H1 (cell line): ENCODE data around the gene ETS1. TPM values are rescaled to one million over a fixed set of nuclear protein-coding genes. Genes with fewer than 3 reads are reported as not detected.
"Not testable (repeated sequence)": the region's sequence is repeated elsewhere in the genome, so short reads cannot be mapped to it uniquely, and the experiment has no call there.

ENCODE experiments used
- CTCF ChIA-PET: fragments of 300-600 bp; sonication (Branson Sonifier 250); formaldehyde crosslinking; loops from one replicate; lab custom pipeline; 2021; ENCODE audit not compliant: partially characterized antibody; lab: Charles Lee
- POLR2A ChIA-PET: fragments of 300-600 bp; sonication (Branson Sonifier 250); formaldehyde crosslinking; loops from one replicate; lab custom pipeline; 2021; ENCODE audit warnings: inconsistent platforms; ENCODE audit not compliant: partially characterized antibody; lab: Charles Lee
- DNase-seq, 2 experiments: peaks; one replicate each; pipeline versions ENCODE4 v3.0.0 to v3.0.0-alpha.2; 2010 to 2022; ENCODE audit warnings: low spot score in 2 of 2, low read depth in 1 of 2, mixed read lengths in 1 of 2
- FAIRE-seq: peaks from 2 replicates; lab custom pipeline; 2011; peaks lifted over from hg19 to GRCh38; lab: Jason Lieb, UNC
- H2AFZ ChIP-seq: 2 replicates; pipeline ENCODE4 v1.8.1; 2012; ENCODE audit warnings: low read length, inconsistent platforms
- H2AK5ac ChIP-seq: 2 replicates; pipeline ENCODE4 v1.6.1; 2013; ENCODE audit warnings: low read depth, low read length
- H2BK120ac ChIP-seq: replicated peaks from 2 replicates; pipeline ENCODE3; 2013; ENCODE audit warnings: low read depth, low read length, inconsistent platforms
- H2BK12ac ChIP-seq: 2 replicates; pipeline ENCODE4 v1.6.1; 2013; ENCODE audit warnings: low read depth, low read length
- H2BK15ac ChIP-seq: 2 replicates; pipeline ENCODE4 v1.6.1; 2013; ENCODE audit warnings: low read length
- H2BK20ac ChIP-seq: 2 replicates; pipeline ENCODE4 v1.6.1; 2013; ENCODE audit warnings: low read length
- H2BK5ac ChIP-seq: 2 replicates; pipeline ENCODE4 v1.6.1; 2013; ENCODE audit warnings: low read depth, low read length
- H3K14ac ChIP-seq: 2 replicates; pipeline ENCODE4 v1.6.1; 2013; ENCODE audit warnings: inconsistent platforms; ENCODE audit not compliant: insufficient read length
- H3K18ac ChIP-seq: 2 replicates; pipeline ENCODE4 v1.6.1; 2013; ENCODE audit warnings: low read length; ENCODE audit errors: extremely low read depth
- H3K23ac ChIP-seq: 2 replicates; pipeline ENCODE4 v1.6.1; 2013; ENCODE audit warnings: inconsistent platforms; ENCODE audit not compliant: insufficient read length
- H3K23me2 ChIP-seq: 2 replicates; pipeline ENCODE4 v1.6.1; 2013; ENCODE audit warnings: low read depth, low read length
- H3K27ac ChIP-seq: 2 replicates; pipeline ENCODE4 v1.6.1; 2011; ENCODE audit warnings: low read depth, low read length, inconsistent platforms
- H3K27me3 ChIP-seq, 4 experiments: replicated peaks in 1 of 4; 1 replicate in 1 of 4; 2 replicates in 3 of 4; pipeline versions ENCODE4 v1.6.1 to v1.8.1; 2011 to 2013; ENCODE audit warnings: low read length in 3 of 4, mild to moderate bottlenecking in 3 of 4, inconsistent platforms in 2 of 4, mixed read lengths in 2 of 4, moderate library complexity in 1 of 4; ENCODE audit not compliant: control insufficient read depth in 3 of 4, insufficient read depth in 3 of 4; ENCODE audit errors: extremely low read depth in 1 of 4
- H3K36me3 ChIP-seq, 4 experiments: 2 replicates each; pipeline versions ENCODE4 v1.6.1 to v1.8.1; 2011 to 2013; ENCODE audit warnings: mild to moderate bottlenecking in 4 of 4, low read length in 3 of 4, moderate library complexity in 2 of 4, control low read depth in 1 of 4, inconsistent platforms in 1 of 4; ENCODE audit not compliant: insufficient read depth in 4 of 4, control insufficient read depth in 2 of 4
- H3K4ac ChIP-seq: replicated peaks from 2 replicates; pipeline ENCODE3; 2013; ENCODE audit warnings: low read length, low read depth, mixed read lengths, inconsistent platforms; ENCODE audit not compliant: insufficient read length
- H3K4me1 ChIP-seq, 4 experiments: replicated peaks in 1 of 4; 1 replicate in 1 of 4; 2 replicates in 3 of 4; pipeline versions ENCODE4 v1.6.1 to v1.8.1; 2011 to 2013; ENCODE audit warnings: low read length in 3 of 4, inconsistent platforms in 2 of 4, mixed read lengths in 1 of 4; ENCODE audit not compliant: insufficient read depth in 4 of 4, control insufficient read depth in 3 of 4
- H3K4me2 ChIP-seq, 2 experiments: 2 replicates each; pipeline versions ENCODE4 v1.6.1 to v1.8.1; 2011 to 2013; ENCODE audit warnings: low read depth in 2 of 2, low read length in 2 of 2, control low read depth in 1 of 2, inconsistent platforms in 1 of 2, mild to moderate bottlenecking in 1 of 2; ENCODE audit not compliant: insufficient read depth in 1 of 2
- H3K4me3 ChIP-seq, 4 experiments: fragments of 200-600, 300-600 bp in 1 of 4; sonication (generic), shearing (Covaris generic), sonication (Bioruptor Twin) in 1 of 4; 2 replicates each; pipeline versions ENCODE4 v1.5.1 to v1.8.1; 2011 to 2016; ENCODE audit warnings: low read length in 4 of 4, low read depth in 3 of 4, control low read depth in 2 of 4, inconsistent platforms in 2 of 4, mild to moderate bottlenecking in 2 of 4, mixed read lengths in 1 of 4, moderate library complexity in 1 of 4; ENCODE audit not compliant: insufficient read depth in 2 of 4; ENCODE audit errors: extremely low read depth in 1 of 4
- H3K56ac ChIP-seq: replicated peaks from 2 replicates; pipeline ENCODE3; 2013; ENCODE audit warnings: low read depth, mild to moderate bottlenecking, mixed read lengths, low read length, inconsistent platforms; ENCODE audit not compliant: insufficient read length
- H3K79me1 ChIP-seq: 2 replicates; pipeline ENCODE4 v1.6.1; 2013; ENCODE audit warnings: low read depth, low read length, control low read depth
- H3K79me2 ChIP-seq, 2 experiments: 2 replicates each; pipeline versions ENCODE4 v1.6.1 to v1.8.1; 2012 to 2013; ENCODE audit warnings: low read length in 2 of 2, mild to moderate bottlenecking in 2 of 2, inconsistent platforms in 1 of 2; ENCODE audit not compliant: insufficient read depth in 2 of 2, control insufficient read depth in 1 of 2
- H3K9ac ChIP-seq, 4 experiments: replicated peaks in 1 of 4; 1 replicate in 1 of 4; 2 replicates in 3 of 4; pipeline versions ENCODE4 v1.6.1 to v1.8.1; 2011 to 2013; ENCODE audit warnings: low read depth in 3 of 4, low read length in 3 of 4, control low read depth in 2 of 4, mild to moderate bottlenecking in 2 of 4, moderate library complexity in 2 of 4, inconsistent platforms in 1 of 4; ENCODE audit errors: extremely low read depth in 1 of 4
- H3K9me3 ChIP-seq, 2 experiments: 2 replicates each; pipeline versions ENCODE4 v1.6.1 to v1.8.1; 2012 to 2013; ENCODE audit warnings: mild to moderate bottlenecking in 2 of 2, moderate library complexity in 2 of 2, control low read depth in 1 of 2, inconsistent platforms in 1 of 2, low read depth in 1 of 2, low read length in 1 of 2, mixed read lengths in 1 of 2; ENCODE audit not compliant: insufficient read depth in 2 of 2
- H4K20me1 ChIP-seq, 2 experiments: replicated peaks in 1 of 2; 2 replicates each; pipeline versions ENCODE3 to v1.8.1; 2011 to 2013; ENCODE audit warnings: inconsistent platforms in 2 of 2, low read length in 2 of 2, mild to moderate bottlenecking in 1 of 2; ENCODE audit not compliant: insufficient read depth in 2 of 2, control insufficient read depth in 1 of 2
- H4K5ac ChIP-seq: 2 replicates; pipeline ENCODE4 v1.6.1; 2013; ENCODE audit warnings: low read length, low read depth, mixed read lengths, inconsistent platforms; ENCODE audit not compliant: insufficient read length
- H4K8ac ChIP-seq: 2 replicates; pipeline ENCODE4 v1.8.0; 2013; ENCODE audit warnings: mild to moderate bottlenecking, moderate library complexity, low read length, inconsistent platforms; ENCODE audit not compliant: insufficient read depth; ENCODE audit errors: extremely low read depth
- H4K91ac ChIP-seq: replicated peaks from 2 replicates; pipeline ENCODE3; 2013; ENCODE audit warnings: low read length, mixed read lengths, inconsistent platforms; ENCODE audit not compliant: insufficient read length
- BRCA1 ChIP-seq: IDR thresholded peaks from 2 replicates; pipeline ENCODE4 v1.6.1; 2012; ENCODE audit warnings: low read depth, low read length, improper control_type of control experiment
- HDAC2 ChIP-seq, 2 experiments: fragments of 300-600 bp in 1 of 2; sonication (generic) in 1 of 2; IDR thresholded peaks; 2 replicates each; pipeline ENCODE4 v1.6.1; 2011 to 2012; ENCODE audit warnings: low read depth in 2 of 2, low read length in 2 of 2, mild to moderate bottlenecking in 2 of 2, moderate library complexity in 2 of 2, borderline replicate concordance in 1 of 2, inconsistent platforms in 1 of 2
- TAF1 ChIP-seq: IDR thresholded peaks from 2 replicates; pipeline ENCODE4 v1.6.1; 2011; ENCODE audit warnings: mild to moderate bottlenecking, low read depth, low read length
- ZNF274 ChIP-seq: IDR thresholded peaks from 2 replicates; pipeline ENCODE4 v1.7.0; 2012; ENCODE audit warnings: low read length, borderline replicate concordance; ENCODE audit errors: extremely low read depth
- WGBS, 2 experiments: shearing (Covaris generic) in 1 of 2; methylation state at CpG; one replicate each; pipeline versions ENCODE4 v1.1.6 to v1.1.7; 2013 to 2015; ENCODE audit warnings: low lambda C conversion rate in 2 of 2, mixed read lengths in 2 of 2, inconsistent platforms in 1 of 2, low coverage in 1 of 2, missing lambda C conversion rate in 1 of 2; ENCODE audit not compliant: insufficient replicate concordance in 2 of 2, insufficient coverage in 1 of 2, insufficient read length in 1 of 2; ENCODE audit errors: extremely low coverage in 1 of 2, missing lambda C conversion rate in 1 of 2; 5-methylcytosine and 5-hydroxymethylcytosine counted together
- polyA plus RNA-seq, 7 experiments: library from polyadenylated mRNA; depleted of rRNA in 3 of 7; stranded (reverse) in 5 of 7; unstranded in 2 of 7; fragments of >200 nt in 5 of 7; fragments of 200-250 nt in 2 of 7; gene quantifications; 1 replicate in 5 of 7; 2 replicates in 1 of 7; 4 replicates in 1 of 7; pipeline versions ENCODE4 v1.2.1 to v1.2.3, GENCODE V29; 2011 to 2013; ENCODE audit warnings: missing spikeins in 2 of 7, mixed read lengths in 2 of 7
- total RNA-seq: library from RNA; stranded (reverse); fragmentation: NEBNext Ultra II Directional; extraction: Animal tissue kit (Norgen Biotek cat#: 25700); gene quantifications from 2 replicates; pipeline ENCODE4 v1.2.1, GENCODE V29; 2021
- TF ChIP-seq, protein P1 (sequence below): IDR thresholded peaks from 2 replicates; pipeline ENCODE4 v1.6.1; 2012; ENCODE audit warnings: low read length, inconsistent platforms

ETS1 gene
- total and polyA plus RNA-seq, 2 of the 8 experiments (the other 6 are each of a cell fraction or from before 2014, with no cell fraction given) = 10.0 to 35.3 TPM

- no peak for TF ChIP-seq ZNF274
- TF ChIP-seq, protein P1, sequence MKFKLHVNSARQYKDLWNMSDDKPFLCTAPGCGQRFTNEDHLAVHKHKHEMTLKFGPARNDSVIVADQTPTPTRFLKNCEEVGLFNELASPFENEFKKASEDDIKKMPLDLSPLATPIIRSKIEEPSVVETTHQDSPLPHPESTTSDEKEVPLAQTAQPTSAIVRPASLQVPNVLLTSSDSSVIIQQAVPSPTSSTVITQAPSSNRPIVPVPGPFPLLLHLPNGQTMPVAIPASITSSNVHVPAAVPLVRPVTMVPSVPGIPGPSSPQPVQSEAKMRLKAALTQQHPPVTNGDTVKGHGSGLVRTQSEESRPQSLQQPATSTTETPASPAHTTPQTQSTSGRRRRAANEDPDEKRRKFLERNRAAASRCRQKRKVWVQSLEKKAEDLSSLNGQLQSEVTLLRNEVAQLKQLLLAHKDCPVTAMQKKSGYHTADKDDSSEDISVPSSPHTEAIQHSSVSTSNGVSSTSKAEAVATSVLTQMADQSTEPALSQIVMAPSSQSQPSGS = no peak
- no peak for TF ChIP-seq BRCA1
- no peak for TF ChIP-seq TAF1
- TF ChIP-seq HDAC2 (IDR thresholded peaks at IDR 0.05; ENCODE audit: borderline replicate concordance in 1 of 2, low read depth in 2 of 2, low read length in 2 of 2) = no peak
These were observed 140.1 kb downstream of the ETS1 start (continued) for GRCh38 chr11:128447233-128447632.

DNA sequence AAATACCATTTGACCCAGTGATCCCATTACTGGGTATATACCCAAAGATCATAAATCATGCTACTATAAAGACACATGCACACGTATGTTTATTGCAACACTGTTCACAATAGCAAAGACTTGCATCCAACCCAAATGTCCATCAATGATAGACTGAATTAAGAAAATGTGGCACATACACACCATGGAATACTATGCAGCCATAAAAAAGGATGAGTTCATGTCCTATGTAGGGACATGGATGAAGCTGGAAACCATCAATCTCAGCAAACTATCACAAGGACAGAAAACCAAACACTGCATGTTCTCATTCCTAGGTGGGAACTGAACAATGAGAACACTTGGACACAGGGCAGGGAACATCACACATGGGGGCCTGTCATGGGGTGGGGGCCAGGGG, 141.4 kb downstream of the ETS1 start:
- H3K4me3 ChIP-seq, H2AK5ac ChIP-seq, H3K18ac ChIP-seq, H4K20me1 ChIP-seq, H3K4ac ChIP-seq, H4K91ac ChIP-seq, H3K23ac ChIP-seq, H3K4me2 ChIP-seq, H3K14ac ChIP-seq, H3K27ac ChIP-seq, H3K79me1 ChIP-seq, H3K27me3 ChIP-seq, H3K56ac ChIP-seq, H3K79me2 ChIP-seq, H3K9me3 ChIP-seq, H3K23me2 ChIP-seq, H2BK12ac ChIP-seq, H3K4me1 ChIP-seq, H2BK5ac ChIP-seq, CTCF ChIA-PET, H2BK120ac ChIP-seq, H3K36me3 ChIP-seq, H4K8ac ChIP-seq, H4K5ac ChIP-seq, POLR2A ChIA-PET, H2BK15ac ChIP-seq, FAIRE-seq, H3K9ac ChIP-seq, H2AFZ ChIP-seq, H2BK20ac ChIP-seq, DNase-seq: not testable (repeated sequence)
- WGBS, 2 experiments = 81% methylated on average over 1 of the region's 1 CpG; no CpG with 5 or more reads in 1 of the 2 experiments
